RWPE2 (cell line): Measurements from ENCODE around the gene CEACAM3.
"Not testable (repeated sequence)": the region's sequence is repeated elsewhere in the genome, so short reads cannot be mapped to it uniquely, and the experiment has no call there.

Source experiments
- ATAC-seq: fragments of 200-7000 bp; cut with Tn5 transposase; 3 replicates; pipeline ENCODE4 v1.9.1; 2021; ENCODE audit warnings: low read depth
- DNase-seq: peaks from one replicate; pipeline ENCODE4 v3.0.0-alpha.2; 2020; ENCODE audit warnings: low spot score
- H3K27ac ChIP-seq: fragments of 450-650 bp; 2 replicates; pipeline ENCODE4 v1.5.1; 2017; ENCODE audit warnings: mild to moderate bottlenecking; ENCODE audit not compliant: poor library complexity, severe bottlenecking
- H3K27me3 ChIP-seq: fragments of 250-450 bp; sonication (Bioruptor Pico); 2 replicates; pipeline ENCODE4 v1.5.1; 2021; ENCODE audit warnings: mild to moderate bottlenecking, moderate library complexity; ENCODE audit not compliant: insufficient read depth, poor library complexity, severe bottlenecking
- H3K36me3 ChIP-seq: fragments of 250-450 bp; sonication (Bioruptor Pico); 2 replicates; pipeline ENCODE4 v1.5.1; 2020; ENCODE audit warnings: low read depth, mild to moderate bottlenecking, moderate library complexity
- H3K4me1 ChIP-seq: fragments of 250-450 bp; sonication (Bioruptor Pico); 2 replicates; pipeline ENCODE4 v1.5.1; 2021; ENCODE audit warnings: mild to moderate bottlenecking, moderate library complexity; ENCODE audit not compliant: insufficient read depth, poor library complexity, severe bottlenecking
- H3K4me3 ChIP-seq: fragments of 250-450 bp; sonication (Bioruptor Pico); 2 replicates; pipeline ENCODE4 v1.5.1; 2021; ENCODE audit warnings: mild to moderate bottlenecking, moderate library complexity; ENCODE audit not compliant: severe bottlenecking
- H3K9me3 ChIP-seq: fragments of 250-450 bp; sonication (Bioruptor Pico); 2 replicates; pipeline ENCODE4 v1.5.1; 2021; ENCODE audit warnings: mild to moderate bottlenecking, moderate library complexity; ENCODE audit not compliant: severe bottlenecking
- CTCF ChIP-seq: fragments of 450-650 bp; IDR thresholded peaks from one replicate; pipeline ENCODE4 v1.5.1; 2017; ENCODE audit warnings: mild to moderate bottlenecking, moderate library complexity; ENCODE audit not compliant: poor library complexity, severe bottlenecking

The CEACAM3 gene

GRCh38 chr19:41784312-41784711 lies 12.1 kb upstream of the CEACAM3 start:
- H3K9me3 ChIP-seq: no peaks in the 10 kb centered on the region
- no peaks in the 10 kb centered on the region for H3K4me1 ChIP-seq
- no peak for ATAC-seq
- no peak for TF ChIP-seq CTCF
- DNase-seq: no peak
- peaks cover 31% of the 10 kb centered on the region for H3K27me3 ChIP-seq
- H3K27ac ChIP-seq: no peak overlapping the region
- no peaks in the 10 kb centered on the region for H3K36me3 ChIP-seq
- H3K4me3 ChIP-seq: no peak overlapping the region

GRCh38 chr19:41784743-41785142 lies 11.6 kb upstream of the CEACAM3 start:
- H3K9me3 ChIP-seq: no peaks in the 10 kb centered on the region
- no peak overlapping the region for H3K4me3 ChIP-seq
- TF ChIP-seq CTCF: no peak
- H3K27ac ChIP-seq: no peak overlapping the region
- ATAC-seq (no peak), DNase-seq (no peak)
- H3K4me1 ChIP-seq: no peaks in the 10 kb centered on the region
- peaks cover 33% of the 10 kb centered on the region for H3K27me3 ChIP-seq
- H3K36me3 ChIP-seq: no peaks in the 10 kb centered on the region

- H3K36me3 ChIP-seq: no peaks in the 10 kb centered on the region
- no peaks in the 10 kb centered on the region for H3K9me3 ChIP-seq
- H3K27me3 ChIP-seq: peaks cover 41% of the 10 kb centered on the region
- TF ChIP-seq CTCF: peak; percentile 92
- peak; percentile 92 for ATAC-seq
- H3K27ac ChIP-seq: no peak overlapping the region
- H3K4me1 ChIP-seq: no peaks in the 10 kb centered on the region
- no peak overlapping the region for H3K4me3 ChIP-seq
- DNase-seq: no peak
These were observed 10.7 kb upstream of the CEACAM3 start for GRCh38 chr19:41785653-41786052.

GRCh38 chr19:41787055-41787454 lies 9.3 kb upstream of the CEACAM3 start:
- TF ChIP-seq CTCF: no peak
- H3K36me3 ChIP-seq: no peaks in the 10 kb centered on the region
- H3K9me3 ChIP-seq: no peaks in the 10 kb centered on the region
- H3K4me3 ChIP-seq: no peak overlapping the region
- peaks cover 42% of the 10 kb centered on the region for H3K27me3 ChIP-seq
- H3K27ac ChIP-seq: no peak overlapping the region
- DNase-seq: no peak
- no peaks in the 10 kb centered on the region for H3K4me1 ChIP-seq
- no peak for ATAC-seq

GRCh38 chr19:41788518-41788917 lies 7.9 kb upstream of the CEACAM3 start:
- peaks cover 50% of the 10 kb centered on the region for H3K27me3 ChIP-seq
- DNase-seq, H3K36me3 ChIP-seq, H3K9me3 ChIP-seq, H3K4me1 ChIP-seq, H3K4me3 ChIP-seq, H3K27ac ChIP-seq, ATAC-seq: not testable (repeated sequence)

GRCh38 chr19:41789053-41789452 lies 7.3 kb upstream of the CEACAM3 start:
- not testable (repeated sequence) for H3K4me3 ChIP-seq, ATAC-seq, H3K36me3 ChIP-seq, H3K4me1 ChIP-seq, H3K27ac ChIP-seq, H3K9me3 ChIP-seq, DNase-seq
- H3K27me3 ChIP-seq: peaks cover 50% of the 10 kb centered on the region
